Measurements from ENCODE around the gene LRRC1. TPM values are rescaled to one million over a fixed set of nuclear protein-coding genes. Genes with fewer than 3 reads are reported as not detected.

The LRRC1 gene
- total and polyA plus RNA-seq, 2 donors (not counting 1 experiment from before 2014, with no cell fraction given) = 3.4 to 8.9 TPM

DNA sequence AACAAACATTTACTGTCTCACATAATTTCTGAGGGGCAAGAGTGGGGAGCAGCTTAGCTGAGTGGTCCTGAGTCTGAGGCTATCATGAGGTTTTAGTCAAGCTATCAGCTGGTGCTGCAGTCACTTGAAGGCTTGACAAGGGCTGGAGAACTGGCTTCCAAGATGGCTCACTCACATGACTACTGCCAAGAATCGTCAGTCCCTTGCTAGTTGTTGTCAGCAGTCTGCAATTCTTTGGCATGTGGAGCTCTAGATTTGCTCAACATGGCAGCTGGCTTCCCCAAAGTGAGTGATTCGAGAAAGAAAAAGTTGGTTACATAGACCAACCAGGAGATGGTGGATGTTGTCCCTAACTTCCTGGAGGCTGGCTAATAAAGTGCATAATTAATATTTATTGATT is 2.8 kb upstream of the LRRC1 start:
- H3K9me3 ChIP-seq (ENCODE audit: control extremely low read depth in 1 of 3, control insufficient read depth in 2 of 3, insufficient read depth in 1 of 3, low read length in 2 of 3) = peaks cover 0 to 9% (median 6%) of the 10 kb centered on the region in 3 donors
- no peak for TF ChIP-seq EZH2 (IDR thresholded peaks at IDR 0.05; ENCODE audit: borderline replicate concordance, insufficient read depth, low read depth, low read length, poor library complexity, severe bottlenecking)
- TF ChIP-seq, protein P1, sequence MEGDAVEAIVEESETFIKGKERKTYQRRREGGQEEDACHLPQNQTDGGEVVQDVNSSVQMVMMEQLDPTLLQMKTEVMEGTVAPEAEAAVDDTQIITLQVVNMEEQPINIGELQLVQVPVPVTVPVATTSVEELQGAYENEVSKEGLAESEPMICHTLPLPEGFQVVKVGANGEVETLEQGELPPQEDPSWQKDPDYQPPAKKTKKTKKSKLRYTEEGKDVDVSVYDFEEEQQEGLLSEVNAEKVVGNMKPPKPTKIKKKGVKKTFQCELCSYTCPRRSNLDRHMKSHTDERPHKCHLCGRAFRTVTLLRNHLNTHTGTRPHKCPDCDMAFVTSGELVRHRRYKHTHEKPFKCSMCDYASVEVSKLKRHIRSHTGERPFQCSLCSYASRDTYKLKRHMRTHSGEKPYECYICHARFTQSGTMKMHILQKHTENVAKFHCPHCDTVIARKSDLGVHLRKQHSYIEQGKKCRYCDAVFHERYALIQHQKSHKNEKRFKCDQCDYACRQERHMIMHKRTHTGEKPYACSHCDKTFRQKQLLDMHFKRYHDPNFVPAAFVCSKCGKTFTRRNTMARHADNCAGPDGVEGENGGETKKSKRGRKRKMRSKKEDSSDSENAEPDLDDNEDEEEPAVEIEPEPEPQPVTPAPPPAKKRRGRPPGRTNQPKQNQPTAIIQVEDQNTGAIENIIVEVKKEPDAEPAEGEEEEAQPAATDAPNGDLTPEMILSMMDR (IDR thresholded peaks at IDR 0.05) = no peak
- POLR2A ChIA-PET = no interaction called here

DNA sequence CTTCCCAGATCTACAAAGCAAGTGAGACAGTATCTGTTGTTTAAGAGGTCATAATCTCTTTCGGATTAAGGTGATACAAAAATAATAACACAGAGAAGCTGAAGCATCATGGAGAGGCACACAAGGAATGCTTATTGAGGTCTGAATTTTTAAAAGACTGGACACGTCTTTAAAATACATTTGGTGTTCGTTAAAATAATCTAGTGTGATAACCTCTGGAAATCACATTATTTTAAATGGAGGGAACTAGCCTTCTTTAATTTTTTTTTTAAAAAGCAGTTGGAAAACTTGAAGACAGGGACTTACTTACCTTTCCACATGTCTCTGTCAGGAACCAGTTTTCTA is 1.9 kb upstream of the LRRC1 start:
- Histone ChIP-seq H2AFZ (ENCODE audit: insufficient read depth, low read depth, low read length, poor library complexity, severe bottlenecking) (peak overlapping the region; percentile 94), H3K79me2 (ENCODE audit: control insufficient read depth, insufficient read depth, low read length) (peaks cover 3% of the 10 kb centered on the region), H4K20me1 (ENCODE audit: control insufficient read depth, insufficient read depth, low read length, poor library complexity, severe bottlenecking) (no peaks in the 10 kb centered on the region), H3K27me3 (replicated peaks in 1 of 4; ENCODE audit: control extremely low read depth in 1 of 4, control insufficient read depth in 3 of 4, insufficient read depth in 4 of 4, low read length in 3 of 4) (peaks cover 0 to 3% (median 0%) of the 10 kb centered on the region in 4 experiments), H3K36me3 (replicated peaks in 1 of 2; ENCODE audit: control extremely low read depth in 1 of 2, control insufficient read depth in 1 of 2, extremely low read depth in 1 of 2, insufficient read depth in 2 of 2, low read length in 1 of 2) (no peaks in the 10 kb centered on the region), H3K4me2 (replicated peaks; ENCODE audit: low read depth, low read length, poor library complexity, severe bottlenecking) (peak overlapping the region; percentile 91), H3K27ac (ENCODE audit: low read length in 2 of 2) (no peak overlapping the region), H3K9ac (ENCODE audit: low read length) (peak overlapping the region; percentile 72), H3K4me3 (ENCODE audit: control extremely low read depth in 1 of 5, extremely low read depth in 1 of 5, insufficient read depth in 1 of 5, low read depth in 2 of 5, low read length in 4 of 5) (peak overlapping the region in 1 of 5 experiments; percentile 86), H3K9me3 (ENCODE audit: control extremely low read depth in 1 of 3, control insufficient read depth in 2 of 3, insufficient read depth in 1 of 3, low read length in 2 of 3) (peaks cover 0 to 9% (median 6%) of the 10 kb centered on the region in 3 donors), H3K4me1 (ENCODE audit: control insufficient read depth in 2 of 2, insufficient read depth in 2 of 2, low read length in 2 of 2) (peaks cover 17 to 25% of the 10 kb centered on the region in 2 donors)
- peaks cover 32% of the 10 kb centered on the region for H3K4me1 Mint-ChIP-seq
- peak overlapping the region; percentile 95 for H3K4me3 Mint-ChIP-seq
- DNase-seq (no peak), ATAC-seq (ENCODE audit: low read depth) (no peak)
- CTCF ChIA-PET = interaction anchor here (1.3 kb wide), 1 partner anchor 67 kb away, joined by 3 read pairs; no protein-coding TSS in a partner anchor
- intact Hi-C loops (cut with micrococcal nuclease) = loop anchor here (1.0 to 5.0 kb wide), 3 partner anchors 22 to 1216 kb away; partner anchors contain the start of gene TRAM2
- no peak overlapping the region for H3K27ac Mint-ChIP-seq
- peaks cover 4% of the 10 kb centered on the region for H3K9me3 Mint-ChIP-seq (ENCODE audit: insufficient read depth)
- no peak for TF ChIP-seq EZH2 (IDR thresholded peaks at IDR 0.05; ENCODE audit: borderline replicate concordance, insufficient read depth, low read depth, low read length, poor library complexity, severe bottlenecking)
- TF ChIP-seq, protein P1 (IDR thresholded peaks at IDR 0.05) = no peak
- WGBS (ENCODE audit: insufficient coverage) = no CpG with 5 or more reads among the region's 3 CpGs
- H3K27me3 Mint-ChIP-seq = peaks cover 6% of the 10 kb centered on the region
- POLR2A ChIA-PET = no interaction called here

More for the DNA sequence above, 2.8 kb upstream of the LRRC1 start:
- Mint-ChIP-seq H3K9me3 (ENCODE audit: insufficient read depth) (peaks cover 4% of the 10 kb centered on the region), H3K4me3 (no peak overlapping the region), H3K27me3 (peaks cover 8% of the 10 kb centered on the region), H3K4me1 (peaks cover 28% of the 10 kb centered on the region), H3K27ac (no peak overlapping the region)
- Histone ChIP-seq H3K27ac (ENCODE audit: low read length in 2 of 2) (no peak overlapping the region), H3K36me3 (replicated peaks in 1 of 2; ENCODE audit: control extremely low read depth in 1 of 2, control insufficient read depth in 1 of 2, extremely low read depth in 1 of 2, insufficient read depth in 2 of 2, low read length in 1 of 2) (no peaks in the 10 kb centered on the region), H3K4me3 (ENCODE audit: control extremely low read depth in 1 of 5, extremely low read depth in 1 of 5, insufficient read depth in 1 of 5, low read depth in 2 of 5, low read length in 4 of 5) (no peak overlapping the region), H3K9ac (ENCODE audit: low read length) (no peak overlapping the region), H3K4me1 (ENCODE audit: control insufficient read depth in 2 of 2, insufficient read depth in 2 of 2, low read length in 2 of 2) (peaks cover 17 to 25% of the 10 kb centered on the region in 2 donors), H4K20me1 (ENCODE audit: control insufficient read depth, insufficient read depth, low read length, poor library complexity, severe bottlenecking) (no peaks in the 10 kb centered on the region), H3K79me2 (ENCODE audit: control insufficient read depth, insufficient read depth, low read length) (peaks cover 3% of the 10 kb centered on the region), H3K4me2 (replicated peaks; ENCODE audit: low read depth, low read length, poor library complexity, severe bottlenecking) (no peak overlapping the region), H3K27me3 (replicated peaks in 1 of 4; ENCODE audit: control extremely low read depth in 1 of 4, control insufficient read depth in 3 of 4, insufficient read depth in 4 of 4, low read length in 3 of 4) (peaks cover 0 to 4% (median 1%) of the 10 kb centered on the region in 4 experiments), H2AFZ (ENCODE audit: insufficient read depth, low read depth, low read length, poor library complexity, severe bottlenecking) (no peak overlapping the region)
- DNase-seq = no peak
- CTCF ChIA-PET = no interaction called here
- 100% methylated on average over 1 of the region's 2 CpGs for WGBS (ENCODE audit: insufficient coverage)
- ATAC-seq (ENCODE audit: low read depth) = no peak
- intact Hi-C loops (cut with micrococcal nuclease) = loop anchor here (5.0 kb wide), 2 partner anchors 140 to 1215 kb away; partner anchors contain the start of gene TRAM2
